Measurements from ENCODE around the gene SLIT3. TPM values are rescaled to one million over a fixed set of nuclear protein-coding genes. Genes with fewer than 3 reads are reported as not detected.

The SLIT3 gene
- total RNA-seq, 1 experiment from 2014 or later: 0.92 TPM

DNA sequence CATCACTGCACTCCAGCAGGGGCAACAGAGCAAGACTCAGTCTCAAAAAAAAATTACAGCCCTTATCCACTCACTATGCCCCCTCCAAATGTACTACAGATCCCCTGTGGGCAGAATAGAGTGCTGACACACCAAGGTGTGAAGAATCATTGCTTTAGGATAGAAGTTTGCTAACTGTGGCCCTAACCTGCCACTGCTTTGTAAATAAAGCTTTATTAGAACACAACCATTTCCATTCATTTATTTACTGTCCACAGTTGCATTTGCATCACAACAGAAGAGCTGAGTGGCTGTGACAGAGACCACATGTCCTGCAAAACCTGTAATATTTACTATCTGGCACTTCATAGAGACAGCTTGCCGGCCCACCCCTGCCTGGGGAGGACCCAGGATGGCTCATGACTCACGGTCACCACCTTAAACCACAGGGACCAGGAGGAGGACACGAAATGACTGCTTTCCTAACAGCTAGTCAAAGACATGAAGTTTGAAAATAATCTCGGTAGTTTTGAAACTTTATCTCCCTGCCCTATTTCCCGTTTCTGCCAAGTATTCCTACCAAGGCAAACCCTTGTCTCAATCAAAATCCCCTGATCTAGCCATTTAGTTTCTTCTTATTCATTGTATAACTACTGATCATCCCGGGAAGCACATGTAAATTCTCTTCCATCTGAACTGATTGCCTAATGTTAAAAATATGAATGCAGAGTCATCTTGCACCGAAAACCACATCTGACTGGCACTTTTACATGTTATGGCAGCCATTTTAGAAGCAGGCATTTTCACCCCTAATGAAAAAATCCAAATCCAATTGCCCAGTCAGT is 206.1 kb downstream of the SLIT3 start:
- no peak overlapping the region for H3T11ph ChIP-seq (ENCODE audit: low read length)
- Mint-ChIP-seq H3K4me1 (peaks cover 19 to 24% of the 10 kb centered on the region in 2 experiments), H3K36me3 (ENCODE audit: insufficient read depth in 1 of 3, low read depth in 3 of 3) (peaks cover 4 to 12% (median 6%) of the 10 kb centered on the region in 3 experiments; a peak in 6 of 7 replicates), H3K27me3 (ENCODE audit: low read depth) (peaks cover 8% of the 10 kb centered on the region; the same call in 1 of the 2 replicates), H3K27ac (peak overlapping the region in 1 of 3 experiments; percentile 72; a peak in 1 of 7 replicates), H3K9me3 (peaks cover 10 to 11% of the 10 kb centered on the region in 2 experiments), H3K4me3 (no peak overlapping the region)
- no peak overlapping the region for H2BK5ac ChIP-seq (ENCODE audit: insufficient read length, low read length)
- H4K8ac ChIP-seq (replicated peaks; ENCODE audit: insufficient read length, low read depth, low read length): no peak overlapping the region
- no peak overlapping the region for H3K4ac ChIP-seq (ENCODE audit: low read depth, low read length)
- no CpG with 5 or more reads among the region's 7 CpGs for WGBS (ENCODE audit: extremely low coverage, insufficient read length, low lambda C conversion rate)
- no peak overlapping the region for H2BK15ac ChIP-seq (ENCODE audit: low read depth, low read length)
- no peaks in the 10 kb centered on the region for H3K4me1 ChIP-seq (ENCODE audit: insufficient read depth, low read length)
- no peaks in the 10 kb centered on the region for H3K79me1 ChIP-seq (ENCODE audit: insufficient read depth, low read depth, low read length, poor library complexity, severe bottlenecking)
- H3K23me2 ChIP-seq (ENCODE audit: insufficient read length, low read depth, low read length, poor library complexity, severe bottlenecking): no peaks in the 10 kb centered on the region
- H2BK12ac ChIP-seq (ENCODE audit: insufficient read length, low read depth, low read length): no peak overlapping the region
- no peak overlapping the region for H4K5ac ChIP-seq (ENCODE audit: insufficient read length, low read depth, low read length)
- no peak overlapping the region for H2AK5ac ChIP-seq (ENCODE audit: insufficient read length, low read length)
- no peak overlapping the region for H3K23ac ChIP-seq (ENCODE audit: insufficient read length, low read depth, low read length)
- H3K18ac ChIP-seq (ENCODE audit: insufficient read length, low read depth, low read length): no peak overlapping the region
- H4K20me1 ChIP-seq (ENCODE audit: control insufficient read depth, insufficient read depth, insufficient read length): no peaks in the 10 kb centered on the region
- no peaks in the 10 kb centered on the region for H3K79me2 ChIP-seq (ENCODE audit: insufficient read depth, low read length)
- H3K56ac ChIP-seq (ENCODE audit: insufficient read length, low read depth, low read length): no peak overlapping the region
- no peak overlapping the region for H2BK20ac ChIP-seq (ENCODE audit: low read depth, low read length, poor library complexity, severe bottlenecking)
- H2AFZ ChIP-seq (ENCODE audit: low read length): no peak overlapping the region
- no peaks in the 10 kb centered on the region for H3K27me3 ChIP-seq (ENCODE audit: insufficient read depth, low read length)
- no peak overlapping the region for H3K9ac ChIP-seq (ENCODE audit: extremely low read depth, insufficient read length, low read length)
- TF ChIP-seq, protein P1, sequence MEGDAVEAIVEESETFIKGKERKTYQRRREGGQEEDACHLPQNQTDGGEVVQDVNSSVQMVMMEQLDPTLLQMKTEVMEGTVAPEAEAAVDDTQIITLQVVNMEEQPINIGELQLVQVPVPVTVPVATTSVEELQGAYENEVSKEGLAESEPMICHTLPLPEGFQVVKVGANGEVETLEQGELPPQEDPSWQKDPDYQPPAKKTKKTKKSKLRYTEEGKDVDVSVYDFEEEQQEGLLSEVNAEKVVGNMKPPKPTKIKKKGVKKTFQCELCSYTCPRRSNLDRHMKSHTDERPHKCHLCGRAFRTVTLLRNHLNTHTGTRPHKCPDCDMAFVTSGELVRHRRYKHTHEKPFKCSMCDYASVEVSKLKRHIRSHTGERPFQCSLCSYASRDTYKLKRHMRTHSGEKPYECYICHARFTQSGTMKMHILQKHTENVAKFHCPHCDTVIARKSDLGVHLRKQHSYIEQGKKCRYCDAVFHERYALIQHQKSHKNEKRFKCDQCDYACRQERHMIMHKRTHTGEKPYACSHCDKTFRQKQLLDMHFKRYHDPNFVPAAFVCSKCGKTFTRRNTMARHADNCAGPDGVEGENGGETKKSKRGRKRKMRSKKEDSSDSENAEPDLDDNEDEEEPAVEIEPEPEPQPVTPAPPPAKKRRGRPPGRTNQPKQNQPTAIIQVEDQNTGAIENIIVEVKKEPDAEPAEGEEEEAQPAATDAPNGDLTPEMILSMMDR (conservative IDR thresholded peaks at IDR 0.05): no peak
- H3K27ac ChIP-seq (ENCODE audit: insufficient read length, low read depth, low read length): no peak overlapping the region
- no peak overlapping the region for H3K4me2 ChIP-seq (ENCODE audit: insufficient read depth, insufficient read length, low read length)
- DNase-seq: no peak
- no peak overlapping the region for H3K14ac ChIP-seq (ENCODE audit: insufficient read depth, low read length)
- H2BK120ac ChIP-seq (ENCODE audit: low read depth, low read length, poor library complexity, severe bottlenecking): no peak overlapping the region
- H4K91ac ChIP-seq (ENCODE audit: insufficient read length, low read depth, low read length): no peak overlapping the region
- H3K9me3 ChIP-seq (ENCODE audit: control insufficient read depth, low read depth, low read length): no peaks in the 10 kb centered on the region
